Measurements from ENCODE around the gene TNIK. TPM values are rescaled to one million over a fixed set of nuclear protein-coding genes. Genes with fewer than 3 reads are reported as not detected.

TNIK gene
- total and polyA plus RNA-seq, 2 of the 13 experiments (the other 11 are each of a cell fraction or from before 2014, with no cell fraction given), result 0.15 to 0.22 TPM

GRCh38 chr3:171221597-171221996 lies 238.6 kb downstream of the TNIK start (continued):
- no peak for TF ChIP-seq ZNF318 (CRISPR knock-in tag; IDR thresholded peaks at IDR 0.05)
- no peak for TF ChIP-seq ZNF709 (CRISPR knock-in tag; IDR thresholded peaks at IDR 0.05)

GRCh38 chr3:171221104-171221503 lies 239.1 kb downstream of the TNIK start:
- Histone ChIP-seq H2AFZ (ENCODE audit: low read length) (no peak overlapping the region), H4K20me1 (ENCODE audit: insufficient read depth, low read length) (no peaks in the 10 kb centered on the region), H3K9me3 (ENCODE audit: low read length) (0 out of 2 replicates have a peak, but pooled peaks cover 5% of the 10 kb centered on the region), H3K36me3 (replicated peaks in 1 of 2; ENCODE audit: control insufficient read depth in 1 of 2, insufficient read depth in 2 of 2, low read length in 2 of 2) (no peaks in the 10 kb centered on the region), H3K4me2 (ENCODE audit: low read depth, low read length) (no peak overlapping the region), H3K79me2 (ENCODE audit: insufficient read depth, low read length) (no peaks in the 10 kb centered on the region), H3K27me3 (ENCODE audit: control insufficient read depth in 1 of 2, insufficient read depth in 2 of 2, low read length in 2 of 2) (no peaks in the 10 kb centered on the region), H3K27ac (ENCODE audit: extremely low read length, insufficient read depth, low read length) (no peak overlapping the region), H3K4me1 (ENCODE audit: insufficient read depth, low read length) (peaks cover 1% of the 10 kb centered on the region; the same call in 1 of the 2 replicates), H3K4me3 (replicated peaks in 1 of 3; ENCODE audit: insufficient read depth in 1 of 3, low read depth in 2 of 3, low read length in 3 of 3) (no peak overlapping the region), H3K9ac (ENCODE audit: insufficient read depth, low read depth, low read length) (no peak overlapping the region)
- DNase-seq (ENCODE audit: low spot score), result no peak
- intact Hi-C loops (cut with micrococcal nuclease; ENCODE audit: unreplicated experiment) (no loop called here), in situ Hi-C loops (cut with HindIII; ENCODE audit: extremely low pct_ligation_motif_present, low pct_unique_long_range_greater_than_20kb) (no loop called here)
- ChIA-PET CTCF (ENCODE audit: low intra/inter-chr PET ratio, low total read pairs) (no interaction called here), POLR2A (no interaction called here)
- TF ChIP-seq TCF12 (IDR thresholded peaks at IDR 0.05) (no peak), TCF12 (CRISPR knock-in tag; IDR thresholded peaks at IDR 0.05) (no peak), ZNF446 (CRISPR knock-in tag; IDR thresholded peaks at IDR 0.05) (no peak), ZNF615 (CRISPR knock-in tag; IDR thresholded peaks at IDR 0.05; ENCODE audit: borderline replicate concordance) (no peak), ZNF703 (CRISPR knock-in tag; IDR thresholded peaks at IDR 0.05; ENCODE audit: borderline replicate concordance) (no peak)
- no peak for ATAC-seq
- WGBS (ENCODE audit: low lambda C conversion rate), result 17% methylated on average over 2 of the region's 2 CpGs
- no TSS peak for BruUV-seq (replicated peaks)
- FAIRE-seq, result no peak

All from HepG2 (cell line).